IMR-90 (cell line): ENCODE data around the gene PHGDH. TPM values are rescaled to one million over a fixed set of nuclear protein-coding genes. Genes with fewer than 3 reads are reported as not detected.

Experiments used
- ATAC-seq: fragments of 200-7000 bp; cut with Tn5 transposase; 2 replicates; pipeline ENCODE4 v1.9.1; 2020; ENCODE audit warnings: low read depth, mild to moderate bottlenecking, moderate library complexity
- BruUV-seq: library from RNA; stranded (reverse); fragments of 400-500 nt; replicated peaks from 2 replicates; lab custom pipeline; 2021; lab: Mats Ljungman, UMichigan
- CTCF ChIA-PET: fragments of 300-600 bp; formaldehyde crosslinking; extraction: SDS; loops from one replicate; lab custom pipeline; 2021; ENCODE audit warnings: antibody characterized with exemption; lab: Yijun Ruan, JAX
- POLR2A ChIA-PET: fragments of 300-600 bp; sonication (Branson Sonifier 250); formaldehyde crosslinking; loops from one replicate; lab custom pipeline; 2022; ENCODE audit warnings: antibody characterized with exemption; ENCODE audit not compliant: unreplicated experiment; lab: Charles Lee
- DNase-seq: peaks from one replicate; pipeline ENCODE4 v3.0.0; 2013
- H2AFZ ChIP-seq: replicated peaks from 2 replicates; pipeline ENCODE3; 2013; ENCODE audit warnings: low read length, mild to moderate bottlenecking; ENCODE audit not compliant: poor library complexity
- H2AK5ac ChIP-seq: 2 replicates; pipeline ENCODE4 v1.6.1; 2013; ENCODE audit warnings: low read depth, low read length, inconsistent platforms
- H2AK9ac ChIP-seq: replicated peaks from 2 replicates; pipeline ENCODE3; 2013; ENCODE audit warnings: mild to moderate bottlenecking, low read depth, low read length, moderate library complexity; ENCODE audit not compliant: poor library complexity
- H2BK120ac ChIP-seq: 2 replicates; pipeline ENCODE4 v1.6.1; 2013; ENCODE audit warnings: low read depth, low read length, inconsistent platforms
- H2BK15ac ChIP-seq: 3 replicates; pipeline ENCODE4 v1.6.1; 2013; ENCODE audit warnings: low read depth, low read length, inconsistent platforms
- H2BK20ac ChIP-seq: 2 replicates; pipeline ENCODE4 v1.6.1; 2013; ENCODE audit warnings: low read depth, mild to moderate bottlenecking, inconsistent platforms, low read length, moderate library complexity
- H2BK5ac ChIP-seq: 2 replicates; pipeline ENCODE4 v1.6.1; 2013; ENCODE audit warnings: mild to moderate bottlenecking, low read depth, low read length, inconsistent platforms; ENCODE audit not compliant: poor library complexity, severe bottlenecking
- H3K14ac ChIP-seq: replicated peaks from 2 replicates; pipeline ENCODE4 v1.6.1; 2013; ENCODE audit warnings: low read depth, low read length, inconsistent platforms
- H3K18ac ChIP-seq: 2 replicates; pipeline ENCODE4 v1.6.1; 2013; ENCODE audit warnings: low read depth, low read length, control low read depth
- H3K23ac ChIP-seq: 2 replicates; pipeline ENCODE4 v1.6.1; 2013; ENCODE audit warnings: low read depth, low read length, inconsistent platforms
- H3K27ac ChIP-seq: 2 replicates; pipeline ENCODE4 v1.5.1; 2013; ENCODE audit warnings: mild to moderate bottlenecking, control low read depth, low read length; ENCODE audit not compliant: insufficient read depth
- H3K27me3 ChIP-seq: 2 replicates; pipeline ENCODE4 v1.6.1; 2013; ENCODE audit warnings: low read length; ENCODE audit not compliant: control insufficient read depth, insufficient read depth
- H3K36me3 ChIP-seq: 2 replicates; pipeline ENCODE4 v1.6.1; 2013; ENCODE audit warnings: low read length, mixed read lengths; ENCODE audit not compliant: control insufficient read depth, insufficient read depth
- H3K4ac ChIP-seq: 2 replicates; pipeline ENCODE4 v1.6.1; 2013; ENCODE audit warnings: low read depth, low read length, inconsistent platforms
- H3K4me1 ChIP-seq: 2 replicates; pipeline ENCODE4 v1.6.1; 2013; ENCODE audit warnings: low read length, mixed read lengths; ENCODE audit not compliant: control insufficient read depth, insufficient read depth
- H3K4me2 ChIP-seq: 2 replicates; pipeline ENCODE4 v1.6.1; 2013; ENCODE audit warnings: low read depth, mild to moderate bottlenecking, control low read depth, low read length, moderate library complexity
- H3K4me3 ChIP-seq: 2 replicates; pipeline ENCODE4 v1.5.1; 2013; ENCODE audit warnings: low read depth, mild to moderate bottlenecking, control low read depth, low read length, moderate library complexity; ENCODE audit not compliant: insufficient read depth
- H3K56ac ChIP-seq: 2 replicates; pipeline ENCODE4 v1.6.1; 2013; ENCODE audit warnings: low read length, inconsistent platforms; ENCODE audit not compliant: insufficient read depth; ENCODE audit errors: extremely low read depth
- H3K79me1 ChIP-seq, 2 experiments: 2 replicates each; pipeline ENCODE4 v1.6.1; 2013; ENCODE audit warnings: low read length in 2 of 2, inconsistent platforms in 1 of 2, low read depth in 1 of 2
- H3K9ac ChIP-seq: 2 replicates; pipeline ENCODE4 v1.6.1; 2013; ENCODE audit warnings: low read depth, low read length, control low read depth
- H3K9me1 ChIP-seq: 2 replicates; pipeline ENCODE4 v1.6.1; 2013; ENCODE audit warnings: low read length, inconsistent platforms; ENCODE audit not compliant: insufficient read depth
- H3K9me3 ChIP-seq: 2 replicates; pipeline ENCODE4 v1.6.1; 2013; ENCODE audit warnings: low read length; ENCODE audit not compliant: control insufficient read depth, insufficient read depth
- H4K20me1 ChIP-seq: 2 replicates; pipeline ENCODE4 v1.6.1; 2013; ENCODE audit warnings: low read length, inconsistent platforms; ENCODE audit not compliant: insufficient read depth
- H4K5ac ChIP-seq: 2 replicates; pipeline ENCODE4 v1.6.1; 2013; ENCODE audit warnings: mild to moderate bottlenecking, low read depth, low read length, control low read depth
- H4K8ac ChIP-seq, 2 experiments: 2 replicates each; pipeline ENCODE4 v1.6.1; 2013; ENCODE audit warnings: low read depth in 2 of 2, low read length in 2 of 2, control low read depth in 1 of 2, inconsistent platforms in 1 of 2
- H4K91ac ChIP-seq: 2 replicates; pipeline ENCODE4 v1.6.1; 2013; ENCODE audit warnings: low read depth, low read length, inconsistent platforms; ENCODE audit not compliant: insufficient read depth
- CTCF ChIP-seq: conservative IDR thresholded peaks from 2 replicates; pipeline ENCODE4 v1.5.1; 2012; ENCODE audit warnings: mild to moderate bottlenecking, low read depth, low read length, improper control_type of control experiment
- ELK1 ChIP-seq: fragments of 150-350 bp; IDR thresholded peaks from 2 replicates; pipeline ENCODE4 v1.6.1; 2016; ENCODE audit warnings: low read depth, mild to moderate bottlenecking, low read length, moderate library complexity, borderline replicate concordance
- FOS ChIP-seq: fragments of 150-350 bp; IDR thresholded peaks from 2 replicates; pipeline ENCODE4 v1.6.1; 2016; ENCODE audit warnings: low read depth, low read length
- MAFK ChIP-seq: IDR thresholded peaks from 2 replicates; pipeline ENCODE4 v1.6.1; 2012; ENCODE audit warnings: low read depth, low read length, improper control_type of control experiment
- MAZ ChIP-seq: IDR thresholded peaks from 2 replicates; pipeline ENCODE4 v1.6.1; 2012; ENCODE audit warnings: low read depth, mild to moderate bottlenecking, low read length, improper control_type of control experiment, moderate library complexity, borderline replicate concordance
- MXI1 ChIP-seq: IDR thresholded peaks from 2 replicates; pipeline ENCODE4 v1.6.1; 2012; ENCODE audit warnings: low read depth, mild to moderate bottlenecking, low read length, moderate library complexity, borderline replicate concordance
- NFE2L2 ChIP-seq: fragments of 150-350 bp; IDR thresholded peaks from 2 replicates; pipeline ENCODE4 v1.6.1; 2016; ENCODE audit warnings: low read depth, mild to moderate bottlenecking, low read length
- RAD21 ChIP-seq: IDR thresholded peaks from 2 replicates; pipeline ENCODE4 v1.6.1; 2012; ENCODE audit warnings: low read length, improper control_type of control experiment
- RCOR1 ChIP-seq: IDR thresholded peaks from 2 replicates; pipeline ENCODE4 v1.6.1; 2012; ENCODE audit warnings: mild to moderate bottlenecking, low read length, improper control_type of control experiment; ENCODE audit not compliant: insufficient replicate concordance
- RFX5 ChIP-seq: IDR thresholded peaks from 2 replicates; pipeline ENCODE4 v1.8.0; 2012; ENCODE audit warnings: low read depth, mild to moderate bottlenecking, low read length, moderate library complexity
- SMC3 ChIP-seq: fragments of 150-350 bp; IDR thresholded peaks from 2 replicates; pipeline ENCODE4 v1.6.1; 2016; ENCODE audit warnings: low read depth, mild to moderate bottlenecking, antibody characterized with exemption, low read length, moderate library complexity
- WGBS, 2 experiments: methylation state at CpG; one replicate each; pipeline versions ENCODE4 v1.1.5 to v1.1.7; 2013; ENCODE audit warnings: missing lambda C conversion rate in 2 of 2; ENCODE audit not compliant: insufficient read length in 1 of 2; ENCODE audit errors: extremely low coverage in 2 of 2; 5-methylcytosine and 5-hydroxymethylcytosine counted together
- dilution Hi-C: fragments of 300-500 bp; cut with HindIII; formaldehyde crosslinking; loops from one replicate; pipeline ENCODE4 v1.14.3; 2018; ENCODE audit warnings: low sequenced_read_pairs; ENCODE audit not compliant: unreplicated experiment
- in situ Hi-C: fragments of 300-500 bp; cut with MboI; formaldehyde crosslinking; loops from 3 replicates; pipeline ENCODE4 v1.14.3; 2019; ENCODE audit warnings: low sequenced_read_pairs, inconsistent platforms, mixed read lengths
- intact Hi-C: fragments of 100-400 bp; cut with micrococcal nuclease; formaldehyde crosslinking; loops from 2 replicates; pipeline ENCODE4 v1.10.0; 2022
- polyA plus RNA-seq, 3 experiments: library from polyadenylated mRNA; depleted of rRNA; stranded (reverse); fragments of >200 nt; gene quantifications; 2 replicates each; pipeline ENCODE4 v1.2.3, GENCODE V29; 2012; ENCODE audit warnings: low replicate concordance in 1 of 3
- total RNA-seq: library from RNA; depleted of rRNA; stranded (reverse); fragments of >200 nt; gene quantifications from 2 replicates; pipeline ENCODE4 v1.2.3, GENCODE V29; 2012
- TF ChIP-seq, protein P1 (sequence below): fragments of 150-350 bp; IDR thresholded peaks from 2 replicates; pipeline ENCODE4 v1.6.1; 2017; ENCODE audit warnings: mild to moderate bottlenecking, antibody characterized with exemption, low read length, low read depth

Gene PHGDH
- total and polyA plus RNA-seq, 2 of the 4 experiments (the other 2 are of a cell fraction): 87.9 to 331 TPM

DNA sequence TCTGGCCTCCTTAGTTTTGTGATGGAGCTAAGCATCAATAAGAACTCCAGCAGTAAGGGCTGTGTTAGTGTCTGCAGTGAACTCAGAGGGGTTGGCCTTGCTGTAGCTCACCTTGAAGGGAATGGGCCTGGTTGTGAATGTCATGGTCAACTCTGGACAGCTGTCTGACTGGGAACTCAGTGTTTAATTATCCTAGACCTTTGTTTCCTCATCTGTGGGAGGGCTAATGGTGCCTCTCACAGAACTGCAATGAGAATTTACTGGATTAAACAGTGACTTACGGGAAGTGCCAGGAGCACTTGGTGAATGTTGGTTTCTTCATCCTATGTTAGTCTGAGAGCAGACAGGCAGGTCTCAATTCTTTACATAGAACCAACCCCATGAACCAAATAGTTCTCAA is 33.3 kb downstream of the PHGDH start (continued):
- TF ChIP-seq, protein P1, sequence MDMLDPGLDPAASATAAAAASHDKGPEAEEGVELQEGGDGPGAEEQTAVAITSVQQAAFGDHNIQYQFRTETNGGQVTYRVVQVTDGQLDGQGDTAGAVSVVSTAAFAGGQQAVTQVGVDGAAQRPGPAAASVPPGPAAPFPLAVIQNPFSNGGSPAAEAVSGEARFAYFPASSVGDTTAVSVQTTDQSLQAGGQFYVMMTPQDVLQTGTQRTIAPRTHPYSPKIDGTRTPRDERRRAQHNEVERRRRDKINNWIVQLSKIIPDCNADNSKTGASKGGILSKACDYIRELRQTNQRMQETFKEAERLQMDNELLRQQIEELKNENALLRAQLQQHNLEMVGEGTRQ: no peak
- TF ChIP-seq RCOR1: no peak

DNA sequence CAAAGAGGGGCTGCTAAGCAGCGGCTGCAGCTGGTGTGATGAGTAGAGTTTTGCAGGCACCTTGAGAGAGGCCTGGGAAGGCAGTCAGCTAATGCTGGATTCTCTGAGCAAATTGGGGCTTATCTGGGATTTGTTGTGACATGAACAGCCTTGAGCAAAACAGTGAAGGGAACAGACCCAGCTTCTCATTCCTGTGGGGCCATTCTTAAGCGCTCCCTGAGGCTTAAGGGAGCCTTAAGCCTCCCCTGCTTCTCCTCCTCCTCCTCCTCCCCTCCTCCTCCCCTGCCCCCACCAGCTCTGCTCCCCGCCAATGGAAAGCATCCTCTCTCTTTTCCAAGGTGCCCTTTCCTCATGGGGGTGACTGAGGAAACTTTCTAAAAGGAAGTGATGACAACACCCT is 35.7 kb downstream of the PHGDH start:
- H3K14ac ChIP-seq: no peak overlapping the region
- H3K9ac ChIP-seq: no peak overlapping the region
- DNase-seq (no peak), ATAC-seq (no peak)
- POLR2A ChIA-PET: no interaction called here
- H2BK15ac ChIP-seq: no peak overlapping the region
- H4K5ac ChIP-seq: no peak overlapping the region; the same call in 1 of the 2 replicates
- no peak overlapping the region for H2AK5ac ChIP-seq
- no TSS peak for BruUV-seq
- no peak overlapping the region for H3K4me2 ChIP-seq
- peaks cover 5% of the 10 kb centered on the region; the same call in 1 of the 2 replicates for H4K20me1 ChIP-seq
- H3K4ac ChIP-seq: no peak overlapping the region
- H3K27ac ChIP-seq: no peak overlapping the region
- H2BK120ac ChIP-seq: no peak overlapping the region
- peaks cover 7% of the 10 kb centered on the region for H3K27me3 ChIP-seq
- H3K23ac ChIP-seq: no peak overlapping the region
- CTCF ChIA-PET: no interaction called here
- intact Hi-C loops: loop anchor here (5.0 to 10.0 kb wide), 2 partner anchors 177 to 195 kb away; no protein-coding TSS in a partner anchor
- H3K9me3 ChIP-seq: no peaks in the 10 kb centered on the region
- WGBS, 2 experiments: no CpG with 5 or more reads among the region's 3 CpGs
- H3K4me1 ChIP-seq: peaks cover 9% of the 10 kb centered on the region
- H4K91ac ChIP-seq: no peak overlapping the region; the same call in 1 of the 2 replicates
- dilution Hi-C loops: no loop called here
- H3K18ac ChIP-seq: no peak overlapping the region
- no peak overlapping the region for H2AK9ac ChIP-seq
- no peak overlapping the region for H2BK20ac ChIP-seq
- in situ Hi-C loops: no loop called here
- H2BK5ac ChIP-seq: no peak overlapping the region
- peaks cover 14% of the 10 kb centered on the region; the same call in 1 of the 2 replicates for H3K36me3 ChIP-seq
- no peak overlapping the region for H3K4me3 ChIP-seq
- H3K79me1 ChIP-seq: no peaks in the 10 kb centered on the region
- H3K56ac ChIP-seq: no peak overlapping the region
- no peaks in the 10 kb centered on the region; the same call in 1 of the 2 replicates for H3K9me1 ChIP-seq
- H2AFZ ChIP-seq: no peak overlapping the region
- no peak overlapping the region for H4K8ac ChIP-seq
- TF ChIP-seq ELK1 (no peak), MAFK (no peak), NFE2L2 (no peak), RAD21 (no peak), RFX5 (no peak), FOS (no peak), MXI1 (no peak), SMC3 (no peak), MAZ (no peak), CTCF (no peak)
- TF ChIP-seq, protein P1: no peak
